H1 (cell line): ENCODE results near the gene CD226. TPM values are rescaled to one million over a fixed set of nuclear protein-coding genes. Genes with fewer than 3 reads are reported as not detected.
"Not testable (repeated sequence)": the region's sequence is repeated elsewhere in the genome, so short reads cannot be mapped to it uniquely, and the experiment has no call there.

Source experiments
- CTCF ChIA-PET: fragments of 300-600 bp; sonication (Branson Sonifier 250); formaldehyde crosslinking; loops from one replicate; lab custom pipeline; 2021; ENCODE audit not compliant: partially characterized antibody; lab: Charles Lee
- POLR2A ChIA-PET: fragments of 300-600 bp; sonication (Branson Sonifier 250); formaldehyde crosslinking; loops from one replicate; lab custom pipeline; 2021; ENCODE audit warnings: inconsistent platforms; ENCODE audit not compliant: partially characterized antibody; lab: Charles Lee
- DNase-seq, 2 experiments: peaks; one replicate each; pipeline versions ENCODE4 v3.0.0 to v3.0.0-alpha.2; 2010 to 2022; ENCODE audit warnings: low spot score in 2 of 2, low read depth in 1 of 2, mixed read lengths in 1 of 2
- FAIRE-seq: peaks from 2 replicates; lab custom pipeline; 2011; peaks lifted over from hg19 to GRCh38; lab: Jason Lieb, UNC
- H2AFZ ChIP-seq: 2 replicates; pipeline ENCODE4 v1.8.1; 2012; ENCODE audit warnings: low read length, inconsistent platforms
- H2AK5ac ChIP-seq: 2 replicates; pipeline ENCODE4 v1.6.1; 2013; ENCODE audit warnings: low read depth, low read length
- H2BK120ac ChIP-seq: replicated peaks from 2 replicates; pipeline ENCODE3; 2013; ENCODE audit warnings: low read depth, low read length, inconsistent platforms
- H2BK12ac ChIP-seq: 2 replicates; pipeline ENCODE4 v1.6.1; 2013; ENCODE audit warnings: low read depth, low read length
- H2BK15ac ChIP-seq: 2 replicates; pipeline ENCODE4 v1.6.1; 2013; ENCODE audit warnings: low read length
- H2BK20ac ChIP-seq: 2 replicates; pipeline ENCODE4 v1.6.1; 2013; ENCODE audit warnings: low read length
- H2BK5ac ChIP-seq: 2 replicates; pipeline ENCODE4 v1.6.1; 2013; ENCODE audit warnings: low read depth, low read length
- H3K14ac ChIP-seq: 2 replicates; pipeline ENCODE4 v1.6.1; 2013; ENCODE audit warnings: inconsistent platforms; ENCODE audit not compliant: insufficient read length
- H3K18ac ChIP-seq: 2 replicates; pipeline ENCODE4 v1.6.1; 2013; ENCODE audit warnings: low read length; ENCODE audit errors: extremely low read depth
- H3K23ac ChIP-seq: 2 replicates; pipeline ENCODE4 v1.6.1; 2013; ENCODE audit warnings: inconsistent platforms; ENCODE audit not compliant: insufficient read length
- H3K23me2 ChIP-seq: 2 replicates; pipeline ENCODE4 v1.6.1; 2013; ENCODE audit warnings: low read depth, low read length
- H3K27ac ChIP-seq: 2 replicates; pipeline ENCODE4 v1.6.1; 2011; ENCODE audit warnings: low read depth, low read length, inconsistent platforms
- H3K27me3 ChIP-seq, 4 experiments: replicated peaks in 1 of 4; 1 replicate in 1 of 4; 2 replicates in 3 of 4; pipeline versions ENCODE4 v1.6.1 to v1.8.1; 2011 to 2013; ENCODE audit warnings: low read length in 3 of 4, mild to moderate bottlenecking in 3 of 4, inconsistent platforms in 2 of 4, mixed read lengths in 2 of 4, moderate library complexity in 1 of 4; ENCODE audit not compliant: control insufficient read depth in 3 of 4, insufficient read depth in 3 of 4; ENCODE audit errors: extremely low read depth in 1 of 4
- H3K36me3 ChIP-seq, 4 experiments: 2 replicates each; pipeline versions ENCODE4 v1.6.1 to v1.8.1; 2011 to 2013; ENCODE audit warnings: mild to moderate bottlenecking in 4 of 4, low read length in 3 of 4, moderate library complexity in 2 of 4, control low read depth in 1 of 4, inconsistent platforms in 1 of 4; ENCODE audit not compliant: insufficient read depth in 4 of 4, control insufficient read depth in 2 of 4
- H3K4ac ChIP-seq: replicated peaks from 2 replicates; pipeline ENCODE3; 2013; ENCODE audit warnings: low read length, low read depth, mixed read lengths, inconsistent platforms; ENCODE audit not compliant: insufficient read length
- H3K4me1 ChIP-seq, 4 experiments: replicated peaks in 1 of 4; 1 replicate in 1 of 4; 2 replicates in 3 of 4; pipeline versions ENCODE4 v1.6.1 to v1.8.1; 2011 to 2013; ENCODE audit warnings: low read length in 3 of 4, inconsistent platforms in 2 of 4, mixed read lengths in 1 of 4; ENCODE audit not compliant: insufficient read depth in 4 of 4, control insufficient read depth in 3 of 4
- H3K4me2 ChIP-seq, 2 experiments: 2 replicates each; pipeline versions ENCODE4 v1.6.1 to v1.8.1; 2011 to 2013; ENCODE audit warnings: low read depth in 2 of 2, low read length in 2 of 2, control low read depth in 1 of 2, inconsistent platforms in 1 of 2, mild to moderate bottlenecking in 1 of 2; ENCODE audit not compliant: insufficient read depth in 1 of 2
- H3K4me3 ChIP-seq, 4 experiments: fragments of 200-600, 300-600 bp in 1 of 4; sonication (generic), shearing (Covaris generic), sonication (Bioruptor Twin) in 1 of 4; 2 replicates each; pipeline versions ENCODE4 v1.5.1 to v1.8.1; 2011 to 2016; ENCODE audit warnings: low read length in 4 of 4, low read depth in 3 of 4, control low read depth in 2 of 4, inconsistent platforms in 2 of 4, mild to moderate bottlenecking in 2 of 4, mixed read lengths in 1 of 4, moderate library complexity in 1 of 4; ENCODE audit not compliant: insufficient read depth in 2 of 4; ENCODE audit errors: extremely low read depth in 1 of 4
- H3K56ac ChIP-seq: replicated peaks from 2 replicates; pipeline ENCODE3; 2013; ENCODE audit warnings: low read depth, mild to moderate bottlenecking, mixed read lengths, low read length, inconsistent platforms; ENCODE audit not compliant: insufficient read length
- H3K79me1 ChIP-seq: 2 replicates; pipeline ENCODE4 v1.6.1; 2013; ENCODE audit warnings: low read depth, low read length, control low read depth
- H3K79me2 ChIP-seq, 2 experiments: 2 replicates each; pipeline versions ENCODE4 v1.6.1 to v1.8.1; 2012 to 2013; ENCODE audit warnings: low read length in 2 of 2, mild to moderate bottlenecking in 2 of 2, inconsistent platforms in 1 of 2; ENCODE audit not compliant: insufficient read depth in 2 of 2, control insufficient read depth in 1 of 2
- H3K9ac ChIP-seq, 4 experiments: replicated peaks in 1 of 4; 1 replicate in 1 of 4; 2 replicates in 3 of 4; pipeline versions ENCODE4 v1.6.1 to v1.8.1; 2011 to 2013; ENCODE audit warnings: low read depth in 3 of 4, low read length in 3 of 4, control low read depth in 2 of 4, mild to moderate bottlenecking in 2 of 4, moderate library complexity in 2 of 4, inconsistent platforms in 1 of 4; ENCODE audit errors: extremely low read depth in 1 of 4
- H3K9me3 ChIP-seq, 2 experiments: 2 replicates each; pipeline versions ENCODE4 v1.6.1 to v1.8.1; 2012 to 2013; ENCODE audit warnings: mild to moderate bottlenecking in 2 of 2, moderate library complexity in 2 of 2, control low read depth in 1 of 2, inconsistent platforms in 1 of 2, low read depth in 1 of 2, low read length in 1 of 2, mixed read lengths in 1 of 2; ENCODE audit not compliant: insufficient read depth in 2 of 2
- H4K20me1 ChIP-seq, 2 experiments: replicated peaks in 1 of 2; 2 replicates each; pipeline versions ENCODE3 to v1.8.1; 2011 to 2013; ENCODE audit warnings: inconsistent platforms in 2 of 2, low read length in 2 of 2, mild to moderate bottlenecking in 1 of 2; ENCODE audit not compliant: insufficient read depth in 2 of 2, control insufficient read depth in 1 of 2
- H4K5ac ChIP-seq: 2 replicates; pipeline ENCODE4 v1.6.1; 2013; ENCODE audit warnings: low read length, low read depth, mixed read lengths, inconsistent platforms; ENCODE audit not compliant: insufficient read length
- H4K8ac ChIP-seq: 2 replicates; pipeline ENCODE4 v1.8.0; 2013; ENCODE audit warnings: mild to moderate bottlenecking, moderate library complexity, low read length, inconsistent platforms; ENCODE audit not compliant: insufficient read depth; ENCODE audit errors: extremely low read depth
- H4K91ac ChIP-seq: replicated peaks from 2 replicates; pipeline ENCODE3; 2013; ENCODE audit warnings: low read length, mixed read lengths, inconsistent platforms; ENCODE audit not compliant: insufficient read length
- WGBS, 2 experiments: shearing (Covaris generic) in 1 of 2; methylation state at CpG; one replicate each; pipeline versions ENCODE4 v1.1.6 to v1.1.7; 2013 to 2015; ENCODE audit warnings: low lambda C conversion rate in 2 of 2, mixed read lengths in 2 of 2, inconsistent platforms in 1 of 2, low coverage in 1 of 2, missing lambda C conversion rate in 1 of 2; ENCODE audit not compliant: insufficient replicate concordance in 2 of 2, insufficient coverage in 1 of 2, insufficient read length in 1 of 2; ENCODE audit errors: extremely low coverage in 1 of 2, missing lambda C conversion rate in 1 of 2; 5-methylcytosine and 5-hydroxymethylcytosine counted together
- polyA plus RNA-seq, 7 experiments: library from polyadenylated mRNA; depleted of rRNA in 3 of 7; stranded (reverse) in 5 of 7; unstranded in 2 of 7; fragments of >200 nt in 5 of 7; fragments of 200-250 nt in 2 of 7; gene quantifications; 1 replicate in 5 of 7; 2 replicates in 1 of 7; 4 replicates in 1 of 7; pipeline versions ENCODE4 v1.2.1 to v1.2.3, GENCODE V29; 2011 to 2013; ENCODE audit warnings: missing spikeins in 2 of 7, mixed read lengths in 2 of 7
- total RNA-seq: library from RNA; stranded (reverse); fragmentation: NEBNext Ultra II Directional; extraction: Animal tissue kit (Norgen Biotek cat#: 25700); gene quantifications from 2 replicates; pipeline ENCODE4 v1.2.1, GENCODE V29; 2021

The CD226 gene
- total and polyA plus RNA-seq, 2 of the 8 experiments (the other 6 are each of a cell fraction or from before 2014, with no cell fraction given), result not detected

GRCh38 chr18:69975294-69975693, 27.6 kb upstream of the CD226 start:
- CTCF ChIA-PET, result interaction anchor here (1.2 kb wide), 1 partner anchor 10 kb away, joined by 3 read pairs; no protein-coding TSS in a partner anchor
- H3K4me3 ChIP-seq, H3K4me2 ChIP-seq, H3K27ac ChIP-seq, H2BK120ac ChIP-seq, H3K36me3 ChIP-seq, H3K18ac ChIP-seq, H3K56ac ChIP-seq, H3K4ac ChIP-seq, H3K4me1 ChIP-seq, H2AK5ac ChIP-seq, H3K9ac ChIP-seq, H4K20me1 ChIP-seq, FAIRE-seq, POLR2A ChIA-PET, H3K23me2 ChIP-seq, H4K8ac ChIP-seq, H2BK12ac ChIP-seq, H2AFZ ChIP-seq, H3K23ac ChIP-seq, H4K91ac ChIP-seq, H2BK5ac ChIP-seq, DNase-seq, H3K79me1 ChIP-seq, H2BK15ac ChIP-seq, H4K5ac ChIP-seq, H3K27me3 ChIP-seq, H3K79me2 ChIP-seq, H3K14ac ChIP-seq, H2BK20ac ChIP-seq, H3K9me3 ChIP-seq: not testable (repeated sequence)
- 85% methylated on average over 4 of the region's 4 CpGs; no CpG with 5 or more reads in 1 of the 2 experiments for WGBS, 2 experiments
